ENCODE data around the gene OR5F1.

Gene OR5F1

GRCh38 chr11:55994525-55994924, at the start of gene OR5F1:
OR5F1 (minus strand) TSS chr11:55994625; CDS start chr11:55994625, 0 bp downstream.
- DNase-seq = no peak

- DNase-seq = no peak
These were observed 32.9 kb upstream of the OR5F1 start, which contains the start of gene OR5AS1 for GRCh38 chr11:56027354-56027753. OR5AS1 (plus strand) TSS chr11:56027654; CDS start chr11:56030419, 2,765 bp downstream.

GRCh38 chr11:56013805-56014204, 19.4 kb upstream of the OR5F1 start:
- no peak for DNase-seq

GRCh38 chr11:56010716-56011115, 16.3 kb upstream of the OR5F1 start:
- DNase-seq = no peak

- DNase-seq = no peak
These were observed 23.5 kb downstream of the OR5F1 start for GRCh38 chr11:55970935-55971334.

GRCh38 chr11:55969845-55970244, 24.6 kb downstream of the OR5F1 start, which contains the start of gene OR10AG1:
OR10AG1 (minus strand) TSS chr11:55969945; CDS start chr11:55969907, 38 bp downstream.
- no peak for DNase-seq

GRCh38 chr11:55967914-55968313, 26.5 kb downstream of the OR5F1 start:
- DNase-seq = no peak

GRCh38 chr11:55966391-55966790, 28.0 kb downstream of the OR5F1 start:
- no peak for DNase-seq

GRCh38 chr11:55956521-55956920, 37.9 kb downstream of the OR5F1 start:
- DNase-seq = no peak

GRCh38 chr11:55949330-55949729, 45.1 kb downstream of the OR5F1 start:
- DNase-seq = no peak
